HepG2 (cell line): ENCODE measurements around the gene SNF8.

Experiments
- EP300 ChIP-seq, 3 experiments: sonication (generic) in 1 of 3; formaldehyde crosslinking in 1 of 3; IDR thresholded peaks; 2 replicates each; pipeline versions ENCODE4 v1.5.1 to v1.6.1; 2011 to 2020; ENCODE audit warnings: low read depth in 2 of 3, low read length in 2 of 3, borderline replicate concordance in 1 of 3, improper control_type of control experiment in 1 of 3, mild to moderate bottlenecking in 1 of 3, missing genetic modification reagents in 1 of 3, moderate library complexity in 1 of 3
- GABPA ChIP-seq, 2 experiments: IDR thresholded peaks; 2 replicates each; pipeline ENCODE4 v1.6.1; 2011 to 2016; ENCODE audit warnings: low read depth in 2 of 2, low read length in 1 of 2, missing biosample characterization in 1 of 2, missing genetic modification characterization in 1 of 2
- GLI4 ChIP-seq: sonication (generic); formaldehyde crosslinking; IDR thresholded peaks from 2 replicates; pipeline ENCODE4 v1.5.1; 2020; ENCODE audit warnings: missing genetic modification reagents, mild to moderate bottlenecking, moderate library complexity, borderline replicate concordance
- HDAC1 ChIP-seq: sonication (generic); formaldehyde crosslinking; IDR thresholded peaks from 2 replicates; pipeline ENCODE4 v1.5.1; 2020; ENCODE audit warnings: mild to moderate bottlenecking, missing genetic modification reagents
- JUNB ChIP-seq: sonication (generic); formaldehyde crosslinking; IDR thresholded peaks from 2 replicates; pipeline ENCODE4 v1.8.0; 2022; ENCODE audit warnings: missing genetic modification reagents, mild to moderate bottlenecking, borderline replicate concordance
- NFE2L1 ChIP-seq: sonication (generic); formaldehyde crosslinking; IDR thresholded peaks from 2 replicates; pipeline ENCODE4 v1.4.0; 2020; ENCODE audit warnings: missing genetic modification reagents, mild to moderate bottlenecking, borderline replicate concordance
- PREB ChIP-seq: sonication (generic); formaldehyde crosslinking; IDR thresholded peaks from 2 replicates; pipeline ENCODE4 v1.4.0; 2020; ENCODE audit warnings: missing genetic modification reagents
- TCF7L2 ChIP-seq: IDR thresholded peaks from 2 replicates; pipeline ENCODE4 v1.6.1; 2011; ENCODE audit warnings: mild to moderate bottlenecking, low read depth, low read length, moderate library complexity
- ZBTB25 ChIP-seq: IDR thresholded peaks from 2 replicates; pipeline ENCODE4 v1.6.1; 2018; ENCODE audit warnings: missing genetic modification reagents
- ZMAT3 ChIP-seq: sonication (generic); formaldehyde crosslinking; conservative IDR thresholded peaks from 2 replicates; pipeline ENCODE4 v1.7.0; 2021; ENCODE audit warnings: missing genetic modification reagents
- ZNF274 ChIP-seq: sonication (generic); formaldehyde crosslinking; IDR thresholded peaks from 2 replicates; pipeline ENCODE4 v1.5.1; 2020; ENCODE audit warnings: mild to moderate bottlenecking, missing genetic modification reagents
- ZNF713 ChIP-seq: sonication (generic); formaldehyde crosslinking; IDR thresholded peaks from 2 replicates; pipeline ENCODE4 v1.4.0; 2020; ENCODE audit warnings: mild to moderate bottlenecking, missing genetic modification reagents

- TF ChIP-seq EP300 (IDR thresholded peaks at IDR 0.05; ENCODE audit: low read depth in 2 of 2, low read length in 2 of 2) (no peak), EP300 (CRISPR knock-in tag; IDR thresholded peaks at IDR 0.05; ENCODE audit: borderline replicate concordance) (no peak), PREB (CRISPR knock-in tag) (no peak), NFE2L1 (no peak), TCF7L2 (no peak), JUNB (CRISPR knock-in tag) (no peak), ZNF274 (CRISPR knock-in tag) (no peak), GABPA (IDR thresholded peaks at IDR 0.05; ENCODE audit: low read depth, low read length) (no peak), GABPA (CRISPR knock-in tag; IDR thresholded peaks at IDR 0.05; ENCODE audit: low read depth) (no peak), ZMAT3 (no peak), GLI4 (no peak), ZBTB25 (no peak), ZNF713 (CRISPR knock-in tag) (no peak), HDAC1 (CRISPR knock-in tag) (no peak)
Observed at GRCh38 chr17:48890086-48890485, 54.6 kb downstream of the SNF8 start.
